Omental fat pad (tissue), 4 donors: ENCODE results near the gene ZNF473. TPM values are rescaled to one million over a fixed set of nuclear protein-coding genes. Genes with fewer than 3 reads are reported as not detected.

Experiments
- ATAC-seq: fragments of 150-250 bp; one replicate; pipeline ENCODE4 v1.9.1; 2016; ENCODE audit warnings: mild to moderate bottlenecking, moderate library complexity; ENCODE audit not compliant: low FRiP score
- DNase-seq: peaks from one replicate; pipeline ENCODE4 v3.0.0-alpha.2; 2019; ENCODE audit warnings: low spot score
- CTCF ChIP-seq, 3 donors: fragments of 450-650 bp; IDR thresholded peaks; one replicate each; pipeline ENCODE4 v1.5.1; 2016 to 2017; ENCODE audit warnings: antibody characterized with exemption in 3 of 3, mild to moderate bottlenecking in 3 of 3, moderate library complexity in 2 of 3
- total RNA-seq, 4 donors: library from RNA; depleted of rRNA; stranded (reverse); fragments of >200 nt; gene quantifications; one replicate each; pipeline ENCODE4 v1.1.0, GENCODE V29; 2016

Gene ZNF473
- 10 to 100 TPM in 2 of 4 donors, 1 to 10 TPM in 2; 7.3 to 13.6 (median 10.6) TPM for total RNA-seq

DNA sequence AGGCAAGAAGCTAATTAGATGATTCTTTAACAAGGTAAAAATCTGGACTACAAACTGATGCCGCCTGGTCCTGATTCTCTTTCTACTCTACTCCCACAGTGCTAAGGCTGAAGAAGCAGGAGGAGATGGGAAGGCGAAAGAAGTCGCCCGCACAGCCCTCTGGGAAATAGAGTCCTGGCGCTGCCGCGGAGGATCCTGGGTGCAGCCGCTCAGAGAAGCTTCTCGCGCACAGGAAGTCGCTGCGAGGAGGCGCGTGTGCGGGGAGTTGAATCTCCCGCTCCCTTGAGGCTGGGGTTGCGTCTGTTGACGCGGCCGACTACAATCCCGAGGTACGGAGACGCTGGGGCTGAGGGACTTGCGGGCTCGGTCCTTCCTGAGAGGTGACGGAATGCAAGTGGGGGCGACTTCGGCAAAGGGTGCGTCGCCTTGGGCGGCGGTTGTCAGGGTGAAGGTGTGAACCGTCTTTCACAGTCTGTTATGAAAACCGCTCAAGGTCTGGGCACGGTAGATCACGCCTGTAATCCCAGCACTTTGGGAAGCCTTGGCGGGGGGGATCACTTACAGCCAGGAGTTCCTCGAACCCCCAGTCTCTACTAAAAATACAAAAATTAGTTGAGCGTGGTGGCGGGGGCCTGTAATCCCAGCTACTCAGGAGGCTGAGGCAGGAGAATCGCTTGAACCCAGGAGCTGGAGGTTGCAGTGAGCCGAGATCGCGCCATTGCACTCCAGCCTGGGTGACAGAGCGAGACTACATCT lies at the start of gene ZNF473:
ZNF473 (plus strand) TSS at position 212 of the 756 bp plus-strand sequence. CDS start 5,078 bp downstream, outside the sequence.
- TF ChIP-seq CTCF (IDR thresholded peaks at IDR 0.05), result no peak
- DNase-seq, result peak; percentile 65
- peak; percentile 89 for ATAC-seq

GRCh38 chr19:49976496-49976895 lies 49.3 kb upstream of the ZNF473 start:
- no peak for TF ChIP-seq CTCF (IDR thresholded peaks at IDR 0.05)
- DNase-seq, result no peak
- ATAC-seq, result no peak

GRCh38 chr19:49977076-49977475 lies 48.7 kb upstream of the ZNF473 start:
- peak; percentile 16 for ATAC-seq
- TF ChIP-seq CTCF (IDR thresholded peaks at IDR 0.05), result no peak
- no peak for DNase-seq

GRCh38 chr19:49977881-49978280 lies 47.9 kb upstream of the ZNF473 start:
- TF ChIP-seq CTCF (IDR thresholded peaks at IDR 0.05), result no peak
- ATAC-seq, result no peak

GRCh38 chr19:49978324-49978723 lies 47.5 kb upstream of the ZNF473 start:
- ATAC-seq, result no peak
- DNase-seq, result no peak
- TF ChIP-seq CTCF (IDR thresholded peaks at IDR 0.05), result no peak

More at GRCh38 chr19:49977881-49978280, 47.9 kb upstream of the ZNF473 start:
- DNase-seq, result no peak

DNA sequence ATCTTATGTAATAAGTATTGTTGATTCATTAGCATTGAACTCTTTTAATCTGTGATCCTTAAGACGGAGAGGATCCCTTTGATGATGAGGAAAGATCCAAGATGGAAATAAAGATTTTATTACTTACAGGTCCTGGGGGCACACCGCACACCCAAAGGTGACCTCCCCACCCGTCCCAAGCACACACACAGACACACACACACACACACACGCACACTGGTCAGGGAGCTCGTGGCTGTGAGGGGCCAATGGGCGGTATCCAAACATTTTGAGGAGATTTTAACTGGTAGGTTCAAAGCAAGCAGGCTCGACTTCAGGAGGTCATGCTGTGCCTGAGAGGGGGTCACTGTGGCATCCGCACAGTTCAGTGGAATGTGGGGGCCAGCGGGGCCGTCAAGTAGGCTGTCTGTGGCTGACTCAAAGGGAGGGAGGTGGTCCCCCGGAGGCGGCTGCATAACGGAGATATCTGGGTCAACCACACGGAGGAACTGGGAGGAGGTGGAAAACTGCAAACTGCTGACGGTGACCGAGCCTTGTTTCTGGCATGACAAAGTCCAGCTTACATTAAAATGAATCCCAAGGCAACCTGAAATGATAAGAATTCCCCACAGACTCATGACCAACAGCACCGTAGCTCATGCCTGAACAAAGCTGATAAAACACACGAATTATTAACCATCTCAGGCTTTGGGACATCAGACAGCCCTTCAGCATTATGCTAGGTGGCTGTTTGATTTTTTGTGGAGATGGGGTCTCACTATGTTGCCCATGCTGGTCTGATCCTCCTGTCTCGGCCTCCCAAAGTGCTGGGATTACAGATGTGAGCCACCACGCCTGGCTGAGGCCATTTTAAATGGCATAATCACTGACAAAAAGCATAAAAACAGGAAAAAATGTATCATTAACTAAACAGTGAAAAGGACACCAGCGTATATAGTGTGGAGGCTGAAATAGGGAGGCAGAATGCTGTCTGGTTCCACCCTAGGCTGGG lies 43.9 kb upstream of the ZNF473 start:
- DNase-seq (no peak), ATAC-seq (no peak)
- TF ChIP-seq CTCF (IDR thresholded peaks at IDR 0.05), result no peak
